OCI-LY7 (cell line): ENCODE measurements around the gene SMOC2. TPM values are rescaled to one million over a fixed set of nuclear protein-coding genes. Genes with fewer than 3 reads are reported as not detected.

Experiments used
- BruUV-seq: library from RNA; stranded (reverse); fragments of 400-500 nt; replicated peaks from 2 replicates; lab custom pipeline; 2021; lab: Mats Ljungman, UMichigan
- CTCF ChIA-PET: fragments of 300-600 bp; sonication (Branson Sonifier 250); formaldehyde crosslinking; loops from one replicate; lab custom pipeline; 2022; ENCODE audit warnings: antibody characterized with exemption; ENCODE audit not compliant: unreplicated experiment; lab: Charles Lee
- POLR2A ChIA-PET: fragments of 300-600 bp; sonication (Branson Sonifier 250); formaldehyde crosslinking; loops from one replicate; lab custom pipeline; 2022; ENCODE audit warnings: antibody characterized with exemption; lab: Charles Lee
- DNase-seq: peaks from one replicate; pipeline ENCODE4 v3.0.0-alpha.2; 2015; ENCODE audit warnings: low spot score
- H2AFZ ChIP-seq: fragments of 200-600 bp; sonication (generic), shearing (Covaris generic); 2 replicates; pipeline ENCODE4 v1.6.1; 2014; ENCODE audit warnings: mild to moderate bottlenecking, antibody characterized with exemption, low read length, moderate library complexity
- H3K27ac ChIP-seq: fragments of 200-600 bp; sonication (generic); 2 replicates; pipeline ENCODE4 v1.5.1; 2014; ENCODE audit warnings: mixed run types, low read depth, mild to moderate bottlenecking, moderate library complexity, low read length, inconsistent platforms; ENCODE audit not compliant: poor library complexity, severe bottlenecking
- H3K36me3 ChIP-seq: fragments of 200-600 bp; sonication (generic); 2 replicates; pipeline ENCODE4 v1.6.1; 2014; ENCODE audit warnings: mild to moderate bottlenecking, antibody characterized with exemption, low read length, moderate library complexity, mixed read lengths; ENCODE audit not compliant: insufficient read depth
- H3K4me1 ChIP-seq: fragments of 200-600 bp; sonication (generic); 2 replicates; pipeline ENCODE4 v1.5.1; 2014; ENCODE audit warnings: mild to moderate bottlenecking, low read length; ENCODE audit not compliant: insufficient read depth, poor library complexity, severe bottlenecking
- H3K4me2 ChIP-seq: fragments of 200-600 bp; sonication (generic); 2 replicates; pipeline ENCODE4 v1.6.1; 2014; ENCODE audit warnings: mild to moderate bottlenecking, low read length
- H3K4me3 ChIP-seq: fragments of 200-600 bp; sonication (generic); 2 replicates; pipeline ENCODE4 v1.5.1; 2014; ENCODE audit warnings: mild to moderate bottlenecking, low read depth, low read length; ENCODE audit not compliant: poor library complexity, severe bottlenecking
- H3K79me2 ChIP-seq: fragments of 200-600 bp; sonication (generic); 2 replicates; pipeline ENCODE4 v1.6.1; 2016; ENCODE audit warnings: low read depth, mild to moderate bottlenecking, low read length, moderate library complexity, mixed read lengths; ENCODE audit not compliant: insufficient read depth
- H3K9me2 ChIP-seq: fragments of 200-600 bp; sonication (generic); 2 replicates; pipeline ENCODE4 v1.6.1; 2016; ENCODE audit warnings: mild to moderate bottlenecking, low read length, mixed read lengths; ENCODE audit not compliant: insufficient read depth
- H3K9me3 ChIP-seq: fragments of 200-600 bp; sonication (generic); 2 replicates; pipeline ENCODE4 v1.6.1; 2014; ENCODE audit warnings: mild to moderate bottlenecking, mixed run types, low read length, mixed read lengths
- H4K20me1 ChIP-seq: fragments of 200-600 bp; sonication (generic); 2 replicates; pipeline ENCODE4 v1.6.1; 2014; ENCODE audit warnings: mild to moderate bottlenecking, antibody characterized with exemption, low read length, moderate library complexity, mixed read lengths; ENCODE audit not compliant: insufficient read depth
- EZH2phosphoT487 ChIP-seq: fragments of 200-600 bp; sonication (generic); IDR thresholded peaks from 2 replicates; pipeline ENCODE4 v1.6.1; 2018; ENCODE audit warnings: low read depth, borderline replicate concordance, mild to moderate bottlenecking, mixed run types, antibody characterized with exemption, low read length, moderate library complexity, mixed read lengths
- intact Hi-C: fragments of 100-400 bp; cut with micrococcal nuclease; formaldehyde crosslinking; loops from one replicate; pipeline ENCODE4 v1.10.0; 2022; ENCODE audit not compliant: unreplicated experiment
- total RNA-seq, 2 experiments: library from RNA; depleted of rRNA in 1 of 2; stranded (reverse); fragments of >200 nt in 1 of 2; shearing (Covaris generic) in 1 of 2; gene quantifications; 2 replicates each; pipeline ENCODE4 v1.2.3, GENCODE V29; 2014 to 2022
- TF ChIP-seq, protein P1 (sequence below): fragments of 200-600 bp; sonication (generic); conservative IDR thresholded peaks from 2 replicates; pipeline ENCODE4 v1.5.1; 2014; ENCODE audit warnings: mild to moderate bottlenecking, antibody characterized with exemption, low read length, moderate library complexity, mixed read lengths

Gene SMOC2
- total RNA-seq, 2 experiments from 2014 or later = not detected

DNA sequence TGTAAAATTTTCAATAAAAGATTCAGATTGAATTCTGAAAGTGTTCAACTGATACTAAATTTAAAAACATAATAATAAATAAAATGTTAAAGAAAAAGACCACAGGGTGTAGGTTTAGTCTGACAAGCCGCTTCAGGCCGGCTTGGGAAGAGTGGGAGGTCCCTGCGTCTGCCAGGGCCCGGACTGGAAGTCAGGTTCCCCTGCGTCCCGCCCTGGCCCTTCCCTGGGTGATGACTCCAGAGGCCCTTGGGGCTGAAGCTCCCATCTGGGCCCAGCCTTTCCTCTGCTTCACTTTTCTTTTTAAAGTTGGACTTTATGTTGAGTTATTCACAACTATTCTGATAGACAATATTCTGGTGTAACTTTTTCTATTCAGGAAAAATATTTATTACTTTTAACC is 93.3 kb downstream of the SMOC2 start:
- intact Hi-C loops = no loop called here
- TF ChIP-seq, protein P1, sequence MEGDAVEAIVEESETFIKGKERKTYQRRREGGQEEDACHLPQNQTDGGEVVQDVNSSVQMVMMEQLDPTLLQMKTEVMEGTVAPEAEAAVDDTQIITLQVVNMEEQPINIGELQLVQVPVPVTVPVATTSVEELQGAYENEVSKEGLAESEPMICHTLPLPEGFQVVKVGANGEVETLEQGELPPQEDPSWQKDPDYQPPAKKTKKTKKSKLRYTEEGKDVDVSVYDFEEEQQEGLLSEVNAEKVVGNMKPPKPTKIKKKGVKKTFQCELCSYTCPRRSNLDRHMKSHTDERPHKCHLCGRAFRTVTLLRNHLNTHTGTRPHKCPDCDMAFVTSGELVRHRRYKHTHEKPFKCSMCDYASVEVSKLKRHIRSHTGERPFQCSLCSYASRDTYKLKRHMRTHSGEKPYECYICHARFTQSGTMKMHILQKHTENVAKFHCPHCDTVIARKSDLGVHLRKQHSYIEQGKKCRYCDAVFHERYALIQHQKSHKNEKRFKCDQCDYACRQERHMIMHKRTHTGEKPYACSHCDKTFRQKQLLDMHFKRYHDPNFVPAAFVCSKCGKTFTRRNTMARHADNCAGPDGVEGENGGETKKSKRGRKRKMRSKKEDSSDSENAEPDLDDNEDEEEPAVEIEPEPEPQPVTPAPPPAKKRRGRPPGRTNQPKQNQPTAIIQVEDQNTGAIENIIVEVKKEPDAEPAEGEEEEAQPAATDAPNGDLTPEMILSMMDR = no peak
- TF ChIP-seq EZH2phosphoT487 = no peak
- DNase-seq = no peak
- H3K4me2 ChIP-seq = no peak overlapping the region
- H3K9me2 ChIP-seq = no peaks in the 10 kb centered on the region
- no peak overlapping the region for H3K27ac ChIP-seq
- no peak overlapping the region for H3K4me3 ChIP-seq
- H2AFZ ChIP-seq = no peak overlapping the region
- POLR2A ChIA-PET = no interaction called here
- no peaks in the 10 kb centered on the region for H3K4me1 ChIP-seq
- H3K36me3 ChIP-seq = no peaks in the 10 kb centered on the region
- CTCF ChIA-PET = no interaction called here
- no TSS peak for BruUV-seq
- H3K79me2 ChIP-seq = no peaks in the 10 kb centered on the region
- H4K20me1 ChIP-seq = no peaks in the 10 kb centered on the region
- H3K9me3 ChIP-seq = no peaks in the 10 kb centered on the region

DNA sequence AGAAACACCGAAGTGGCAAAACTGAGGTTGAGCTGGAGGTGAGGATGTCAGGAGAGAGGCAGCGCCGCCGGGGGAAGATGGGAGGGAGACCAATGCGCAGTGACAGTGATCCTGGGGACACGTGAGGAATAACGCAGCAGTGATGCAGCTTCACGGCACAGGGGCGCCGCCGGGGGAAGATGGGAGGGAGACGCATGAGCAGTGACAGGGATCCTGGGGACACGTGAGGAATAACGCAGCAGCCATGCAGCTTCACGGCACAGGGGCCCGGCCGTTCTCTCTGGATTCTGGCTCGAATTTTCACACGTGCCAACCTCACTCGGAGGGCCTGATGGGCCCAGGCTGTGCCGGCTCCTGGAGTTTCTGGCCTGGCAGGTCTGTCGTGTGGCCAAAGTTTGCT is 94.7 kb downstream of the SMOC2 start:
- no TSS peak for BruUV-seq
- intact Hi-C loops = no loop called here
- Histone ChIP-seq H3K36me3 (no peaks in the 10 kb centered on the region), H2AFZ (no peak overlapping the region), H3K9me2 (no peaks in the 10 kb centered on the region), H3K4me2 (no peak overlapping the region), H3K27ac (no peak overlapping the region), H3K4me1 (no peaks in the 10 kb centered on the region), H4K20me1 (no peaks in the 10 kb centered on the region), H3K79me2 (no peaks in the 10 kb centered on the region), H3K4me3 (no peak overlapping the region), H3K9me3 (no peaks in the 10 kb centered on the region)
- DNase-seq = no peak
- POLR2A ChIA-PET = interaction anchor here (0.7 kb wide), 1 partner anchor 13 kb away, joined by 3 read pairs; no protein-coding TSS in a partner anchor
- TF ChIP-seq, protein P1 = no peak
- TF ChIP-seq EZH2phosphoT487 = no peak
- CTCF ChIA-PET = no interaction called here

DNA sequence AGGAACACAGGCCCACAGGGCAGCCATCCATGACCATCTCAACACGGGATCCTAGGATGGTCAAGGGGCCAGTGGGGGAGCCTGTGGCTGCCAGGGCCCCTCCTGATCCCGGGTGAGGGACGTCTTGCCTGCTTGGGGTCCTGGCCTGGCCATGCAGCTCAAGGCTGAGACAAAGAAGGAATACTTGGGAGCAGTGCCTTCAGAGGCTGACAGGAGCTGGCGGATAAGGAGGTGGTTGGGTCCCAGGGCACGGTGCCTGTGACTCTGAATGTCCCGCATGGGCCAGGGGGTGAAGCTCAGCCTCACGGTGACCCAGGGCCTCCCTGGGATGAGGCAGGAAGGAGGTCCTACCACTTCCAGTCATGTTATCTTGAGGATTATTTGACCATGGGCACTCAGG is 95.2 kb downstream of the SMOC2 start:
- no peaks in the 10 kb centered on the region for H3K4me1 ChIP-seq
- BruUV-seq = no TSS peak
- no peak for DNase-seq
- TF ChIP-seq, protein P1 = no peak
- no peak for TF ChIP-seq EZH2phosphoT487
- CTCF ChIA-PET = no interaction called here
- H3K9me2 ChIP-seq = no peaks in the 10 kb centered on the region
- H3K27ac ChIP-seq = no peak overlapping the region
- H2AFZ ChIP-seq = no peak overlapping the region
- H3K9me3 ChIP-seq = no peaks in the 10 kb centered on the region
- no peaks in the 10 kb centered on the region for H3K79me2 ChIP-seq
- H3K4me3 ChIP-seq = no peak overlapping the region
- no peak overlapping the region for H3K4me2 ChIP-seq
- intact Hi-C loops = no loop called here
- H3K36me3 ChIP-seq = no peaks in the 10 kb centered on the region
- POLR2A ChIA-PET = interaction anchor here (0.7 kb wide), 1 partner anchor 13 kb away, joined by 3 read pairs; no protein-coding TSS in a partner anchor
- no peaks in the 10 kb centered on the region for H4K20me1 ChIP-seq
